ENCODE data around the gene GLYATL1.

GLYATL1 gene

DNA sequence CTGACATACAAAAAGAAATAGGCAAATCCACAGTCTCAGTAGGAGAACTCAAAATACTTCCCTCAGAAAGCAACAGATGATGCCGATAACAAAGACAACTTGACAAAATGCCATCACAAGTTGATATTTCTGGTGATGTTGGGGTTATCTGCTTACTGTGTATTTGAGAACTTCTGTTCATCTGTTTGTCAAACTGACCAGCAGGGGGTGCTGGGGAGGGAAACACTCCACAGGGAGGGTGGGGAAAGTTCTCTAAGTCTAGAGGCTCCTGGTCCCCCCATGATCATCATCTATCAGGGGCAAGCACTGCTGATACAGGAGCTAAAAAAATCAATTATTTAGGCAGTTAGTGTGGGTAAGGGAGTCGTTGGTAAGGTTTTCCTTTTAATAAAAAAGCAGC lies 19.2 kb downstream of the GLYATL1 start:
- H3K4me3 ChIP-seq (ENCODE audit: low read depth, low read length) = no peak overlapping the region
- TF ChIP-seq, protein P1, sequence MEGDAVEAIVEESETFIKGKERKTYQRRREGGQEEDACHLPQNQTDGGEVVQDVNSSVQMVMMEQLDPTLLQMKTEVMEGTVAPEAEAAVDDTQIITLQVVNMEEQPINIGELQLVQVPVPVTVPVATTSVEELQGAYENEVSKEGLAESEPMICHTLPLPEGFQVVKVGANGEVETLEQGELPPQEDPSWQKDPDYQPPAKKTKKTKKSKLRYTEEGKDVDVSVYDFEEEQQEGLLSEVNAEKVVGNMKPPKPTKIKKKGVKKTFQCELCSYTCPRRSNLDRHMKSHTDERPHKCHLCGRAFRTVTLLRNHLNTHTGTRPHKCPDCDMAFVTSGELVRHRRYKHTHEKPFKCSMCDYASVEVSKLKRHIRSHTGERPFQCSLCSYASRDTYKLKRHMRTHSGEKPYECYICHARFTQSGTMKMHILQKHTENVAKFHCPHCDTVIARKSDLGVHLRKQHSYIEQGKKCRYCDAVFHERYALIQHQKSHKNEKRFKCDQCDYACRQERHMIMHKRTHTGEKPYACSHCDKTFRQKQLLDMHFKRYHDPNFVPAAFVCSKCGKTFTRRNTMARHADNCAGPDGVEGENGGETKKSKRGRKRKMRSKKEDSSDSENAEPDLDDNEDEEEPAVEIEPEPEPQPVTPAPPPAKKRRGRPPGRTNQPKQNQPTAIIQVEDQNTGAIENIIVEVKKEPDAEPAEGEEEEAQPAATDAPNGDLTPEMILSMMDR (IDR thresholded peaks at IDR 0.05; ENCODE audit: borderline replicate concordance, insufficient read depth, low read depth, low read length) = peak; percentile 63

DNA sequence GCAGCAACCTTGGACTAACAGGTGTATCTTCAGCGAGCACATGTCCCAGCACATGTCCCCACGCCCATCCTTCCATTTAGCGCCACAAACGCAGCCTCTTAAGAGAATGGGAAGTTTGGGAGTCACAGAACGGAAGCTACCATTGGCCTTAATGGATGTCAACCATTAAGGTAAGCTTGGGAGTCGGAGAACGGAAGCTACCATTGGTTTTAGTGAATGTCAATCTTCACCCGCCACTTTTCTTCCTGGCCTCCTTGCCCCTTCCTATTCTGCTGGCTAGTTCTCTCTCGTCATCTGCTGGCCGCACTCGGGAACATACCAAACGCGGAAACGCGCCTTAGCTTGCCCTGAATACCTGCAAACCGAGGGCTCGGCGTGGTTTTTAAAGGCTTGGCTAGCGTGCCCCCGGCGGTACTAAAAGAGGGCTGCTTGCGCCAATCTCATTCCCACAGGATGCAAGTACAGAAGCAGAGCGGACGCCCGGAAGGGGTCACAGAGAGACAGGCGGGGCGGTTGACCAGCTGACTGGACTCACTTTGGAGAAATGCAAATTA lies 24.3 kb downstream of the GLYATL1 start:
- no peak overlapping the region for H3K4me3 ChIP-seq (ENCODE audit: low read depth, low read length)
- TF ChIP-seq, protein P1 (IDR thresholded peaks at IDR 0.05; ENCODE audit: borderline replicate concordance, insufficient read depth, low read depth, low read length) = no peak

DNA sequence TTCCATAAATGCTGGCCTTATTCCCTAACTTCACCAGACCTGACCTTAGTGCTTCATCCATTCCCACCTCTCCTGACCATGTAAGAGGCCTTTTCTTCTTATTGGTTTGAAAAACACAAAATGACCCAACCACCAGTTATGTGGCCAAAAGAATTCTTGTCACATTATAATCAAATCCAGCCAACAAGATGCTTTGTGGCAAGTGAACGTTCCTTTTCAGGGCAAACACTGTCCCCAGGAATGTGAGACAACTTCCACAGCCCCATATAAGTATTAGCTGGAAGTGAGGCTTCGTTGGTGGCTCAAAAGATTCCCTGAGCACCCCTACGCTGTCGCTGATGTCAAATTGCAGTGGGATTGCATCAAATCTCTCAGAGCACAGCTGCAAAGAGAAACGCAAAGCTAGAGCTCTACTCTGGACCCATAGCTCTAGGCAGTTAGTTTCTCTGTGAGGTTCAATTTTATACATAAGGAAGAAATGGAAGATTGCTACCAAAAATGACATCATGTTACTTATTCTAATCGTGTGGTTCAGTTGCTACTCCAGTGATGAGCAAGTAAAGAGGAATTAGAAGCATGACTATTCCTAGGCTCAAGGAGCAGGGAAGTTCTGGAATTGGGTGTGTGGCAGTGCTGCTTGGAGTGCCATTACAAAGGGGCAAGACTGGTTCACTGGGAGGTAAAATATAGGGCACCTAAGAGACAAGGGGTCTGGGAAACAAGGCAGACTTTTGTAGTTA lies 26.1 kb downstream of the GLYATL1 start:
- H3K4me3 ChIP-seq (ENCODE audit: low read depth, low read length) = no peak overlapping the region
- TF ChIP-seq, protein P1 (IDR thresholded peaks at IDR 0.05; ENCODE audit: borderline replicate concordance, insufficient read depth, low read depth, low read length) = no peak

DNA sequence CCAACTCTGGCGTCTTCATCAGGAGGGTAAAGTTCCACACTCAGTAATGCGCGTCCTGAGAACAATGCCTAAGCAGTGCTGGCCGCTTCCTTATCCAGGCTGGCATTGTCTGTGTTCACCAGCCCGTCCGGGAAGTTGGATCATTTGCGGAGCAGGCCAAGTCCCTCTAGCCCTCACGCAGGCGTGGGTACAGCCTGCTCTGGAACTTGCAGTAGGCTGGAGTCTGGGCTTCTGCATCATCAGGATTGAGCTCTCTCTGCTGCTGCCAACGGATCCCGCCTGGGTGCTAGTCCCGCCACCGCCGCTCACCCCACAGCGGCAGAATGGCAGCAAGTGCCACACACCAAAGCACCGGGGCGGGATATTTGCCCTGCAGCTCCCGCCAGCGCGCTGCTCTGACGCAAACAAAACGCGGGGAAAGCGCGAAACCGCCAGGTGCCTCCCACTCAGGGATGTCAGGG lies 29.0 kb downstream of the GLYATL1 start:
- TF ChIP-seq, protein P1 (IDR thresholded peaks at IDR 0.05; ENCODE audit: borderline replicate concordance, insufficient read depth, low read depth, low read length) = no peak
- no peak overlapping the region for H3K4me3 ChIP-seq (ENCODE audit: low read depth, low read length)

DNA sequence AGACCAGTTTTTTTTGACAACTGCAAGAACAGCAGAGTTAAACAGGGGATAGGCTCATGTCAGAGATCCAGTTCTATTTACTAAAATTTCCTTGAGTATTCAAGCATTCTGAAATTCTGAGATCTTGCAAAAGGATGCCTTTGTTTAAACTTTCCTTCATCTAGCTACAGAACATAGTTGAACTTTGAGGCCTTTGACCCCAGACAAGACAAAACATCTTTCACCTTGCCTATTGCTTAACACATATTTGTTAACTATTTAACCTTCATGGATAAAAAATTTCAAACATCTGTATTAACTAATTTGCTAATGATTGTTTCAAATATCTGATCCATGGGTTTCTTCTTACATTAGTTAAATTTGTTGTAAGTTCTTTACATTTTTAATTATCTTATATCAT lies 38.2 kb downstream of the GLYATL1 start:
- TF ChIP-seq, protein P1 (IDR thresholded peaks at IDR 0.05; ENCODE audit: borderline replicate concordance, insufficient read depth, low read depth, low read length) = no peak
- no peak overlapping the region for H3K4me3 ChIP-seq (ENCODE audit: low read depth, low read length)

DNA sequence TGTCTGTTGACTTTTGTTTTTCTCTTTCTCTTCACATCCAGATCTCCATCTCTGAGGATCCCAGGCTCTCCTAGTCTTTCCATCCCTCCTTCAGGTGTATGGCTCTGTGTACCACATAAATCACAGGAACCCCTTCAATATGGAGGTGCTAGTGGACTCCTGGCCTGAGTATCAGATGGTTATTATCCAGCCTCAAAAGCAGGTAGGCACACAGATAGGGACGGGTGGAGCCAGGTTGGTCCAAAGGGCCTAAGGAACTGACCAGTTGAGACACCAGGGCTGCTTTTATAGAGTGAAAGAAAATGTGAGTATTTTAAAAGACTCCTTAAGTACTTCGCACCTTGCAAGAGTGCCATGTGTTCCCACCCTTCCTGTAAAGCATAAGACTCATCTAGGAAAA lies 39.9 kb downstream of the GLYATL1 start:
- TF ChIP-seq, protein P1 (IDR thresholded peaks at IDR 0.05; ENCODE audit: borderline replicate concordance, insufficient read depth, low read depth, low read length) = no peak
- H3K4me3 ChIP-seq (ENCODE audit: low read depth, low read length) = no peak overlapping the region
